Trophoblast cell (in vitro differentiated cells and primary cell): Measurements from ENCODE around the gene CDRT15.

Source experiments
- DNase-seq, 2 donors: peaks; one replicate each; pipeline ENCODE4 v3.0.0-alpha.2; 2016
- H2AFZ ChIP-seq: 2 replicates; pipeline ENCODE4 v1.6.1; 2013; ENCODE audit warnings: low read length, moderate library complexity, mild to moderate bottlenecking; ENCODE audit not compliant: insufficient read depth, poor library complexity
- H2AK5ac ChIP-seq: 2 replicates; pipeline ENCODE4 v1.6.1; 2013; ENCODE audit warnings: mild to moderate bottlenecking, low read length
- H2BK120ac ChIP-seq: 2 replicates; pipeline ENCODE4 v1.6.1; 2013; ENCODE audit warnings: low read length, mild to moderate bottlenecking, moderate library complexity; ENCODE audit not compliant: insufficient read depth, poor library complexity
- H2BK12ac ChIP-seq: 2 replicates; pipeline ENCODE4 v1.6.1; 2013; ENCODE audit warnings: mild to moderate bottlenecking, low read length, moderate library complexity
- H2BK5ac ChIP-seq: 2 replicates; pipeline ENCODE4 v1.6.1; 2013; ENCODE audit warnings: low read length, low read depth, moderate library complexity, mild to moderate bottlenecking; ENCODE audit not compliant: poor library complexity
- H3K14ac ChIP-seq: 2 replicates; pipeline ENCODE4 v1.6.1; 2013; ENCODE audit warnings: mild to moderate bottlenecking, low read length
- H3K18ac ChIP-seq: 2 replicates; pipeline ENCODE4 v1.6.1; 2013; ENCODE audit warnings: mild to moderate bottlenecking, low read length
- H3K23ac ChIP-seq: 2 replicates; pipeline ENCODE4 v1.6.1; 2013; ENCODE audit warnings: low read length
- H3K27ac ChIP-seq: 2 replicates; pipeline ENCODE4 v1.5.1; 2013; ENCODE audit warnings: low read depth, mild to moderate bottlenecking, inconsistent platforms, low read length, moderate library complexity
- H3K27me3 ChIP-seq: 2 replicates; pipeline ENCODE4 v1.6.1; 2013; ENCODE audit warnings: inconsistent platforms, mild to moderate bottlenecking, low read length, moderate library complexity; ENCODE audit not compliant: insufficient read depth
- H3K36me3 ChIP-seq, 2 experiments: 1 replicate in 1 of 2; 2 replicates in 1 of 2; pipeline ENCODE4 v1.6.1; 2013; ENCODE audit warnings: low read length in 2 of 2, mild to moderate bottlenecking in 2 of 2, moderate library complexity in 1 of 2; ENCODE audit not compliant: insufficient read depth in 2 of 2, control insufficient read depth in 1 of 2
- H3K4ac ChIP-seq: 2 replicates; pipeline ENCODE4 v1.6.1; 2013; ENCODE audit warnings: low read depth, mild to moderate bottlenecking, low read length, moderate library complexity
- H3K4me1 ChIP-seq, 2 experiments: 1 replicate in 1 of 2; 2 replicates in 1 of 2; pipeline ENCODE4 v1.6.1; 2013; ENCODE audit warnings: low read length in 2 of 2, mild to moderate bottlenecking in 2 of 2, moderate library complexity in 1 of 2; ENCODE audit not compliant: insufficient read depth in 2 of 2, control insufficient read depth in 1 of 2
- H3K4me2 ChIP-seq: 2 replicates; pipeline ENCODE4 v1.6.1; 2013; ENCODE audit warnings: inconsistent platforms, mild to moderate bottlenecking, low read length, moderate library complexity
- H3K4me3 ChIP-seq: 2 replicates; pipeline ENCODE4 v1.5.1; 2013; ENCODE audit warnings: mild to moderate bottlenecking, low read depth, low read length, inconsistent platforms
- H3K79me1 ChIP-seq: one replicate; pipeline ENCODE4 v1.6.1; 2013; ENCODE audit warnings: low read length
- H3K79me2 ChIP-seq: 2 replicates; pipeline ENCODE4 v1.6.1; 2013; ENCODE audit warnings: low read length, mild to moderate bottlenecking; ENCODE audit not compliant: control insufficient read depth, insufficient read depth, poor library complexity
- H3K9ac ChIP-seq: 2 replicates; pipeline ENCODE4 v1.6.1; 2013; ENCODE audit warnings: mild to moderate bottlenecking, low read length
- H3K9me3 ChIP-seq: 2 replicates; pipeline ENCODE4 v1.6.1; 2013; ENCODE audit warnings: low read depth, mild to moderate bottlenecking, control low read depth, inconsistent platforms, low read length; ENCODE audit not compliant: insufficient read depth
- H4K12ac ChIP-seq: 2 replicates; pipeline ENCODE4 v1.6.1; 2013; ENCODE audit warnings: low read depth, mild to moderate bottlenecking, low read length, moderate library complexity
- H4K8ac ChIP-seq: 2 replicates; pipeline ENCODE4 v1.6.1; 2013; ENCODE audit warnings: low read depth, mild to moderate bottlenecking, low read length, moderate library complexity
- H4K91ac ChIP-seq: one replicate; pipeline ENCODE4 v1.6.1; 2013; ENCODE audit warnings: low read depth, mild to moderate bottlenecking, low read length, moderate library complexity
- WGBS: extraction: QIAGEN DNeasy Blood & Tissue Kit; methylation state at CpG from one replicate; pipeline ENCODE4 v1.1.7; 2013; ENCODE audit warnings: missing lambda C conversion rate; ENCODE audit not compliant: insufficient read length, insufficient coverage; ENCODE audit errors: extremely low coverage; 5-methylcytosine and 5-hydroxymethylcytosine counted together

Gene CDRT15

GRCh38 chr17:14270508-14270907 lies 33.8 kb upstream of the CDRT15 start:
- H2AFZ ChIP-seq = no peak overlapping the region
- H3K4me1 ChIP-seq = no peaks in the 10 kb centered on the region
- H3K79me1 ChIP-seq = no peaks in the 10 kb centered on the region
- no peaks in the 10 kb centered on the region for H3K79me2 ChIP-seq
- H3K9me3 ChIP-seq = no peaks in the 10 kb centered on the region
- no peak overlapping the region for H3K4me3 ChIP-seq
- H3K27ac ChIP-seq = no peak overlapping the region
- no peak overlapping the region for H2BK5ac ChIP-seq
- no peak overlapping the region for H3K14ac ChIP-seq
- no peak overlapping the region for H2BK12ac ChIP-seq
- no peak overlapping the region for H4K91ac ChIP-seq
- no CpG with 5 or more reads among the region's 2 CpGs for WGBS
- no peak overlapping the region for H3K4ac ChIP-seq
- H4K8ac ChIP-seq = no peak overlapping the region
- H3K4me2 ChIP-seq = no peak overlapping the region
- H3K23ac ChIP-seq = no peak overlapping the region
- H3K18ac ChIP-seq = no peak overlapping the region
- no peaks in the 10 kb centered on the region for H3K27me3 ChIP-seq
- no peak overlapping the region for H2AK5ac ChIP-seq
- H2BK120ac ChIP-seq = no peak overlapping the region
- H3K36me3 ChIP-seq = no peaks in the 10 kb centered on the region
- no peak for DNase-seq
- H4K12ac ChIP-seq = no peak overlapping the region
- no peak overlapping the region for H3K9ac ChIP-seq

DNA sequence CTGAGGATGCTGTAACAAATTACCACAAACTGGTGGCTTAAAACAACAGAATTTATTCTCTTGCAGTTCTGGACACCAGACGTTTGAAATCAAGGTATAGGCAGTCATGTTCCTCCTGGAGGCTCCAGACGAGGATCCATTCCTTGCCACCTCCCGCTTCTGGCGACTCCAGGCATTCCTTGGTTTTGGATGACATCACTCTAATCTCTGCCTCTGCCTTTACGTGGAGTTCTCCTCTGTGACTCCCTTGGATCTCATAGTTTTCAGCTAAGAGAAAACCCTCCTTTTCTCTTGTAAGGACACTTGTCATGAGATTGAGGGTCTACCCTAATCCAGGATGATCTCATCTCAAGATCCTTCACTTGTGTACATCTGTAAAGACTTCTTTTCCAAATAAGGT lies 32.8 kb upstream of the CDRT15 start:
- no peak overlapping the region for H2BK120ac ChIP-seq
- no peak overlapping the region for H3K9ac ChIP-seq
- WGBS = no CpG with 5 or more reads among the region's 5 CpGs
- no peak overlapping the region for H4K12ac ChIP-seq
- H3K18ac ChIP-seq = no peak overlapping the region
- no peaks in the 10 kb centered on the region for H3K79me1 ChIP-seq
- H2BK5ac ChIP-seq = no peak overlapping the region
- no peaks in the 10 kb centered on the region for H3K27me3 ChIP-seq
- H2BK12ac ChIP-seq = no peak overlapping the region
- no peak overlapping the region for H3K4ac ChIP-seq
- no peak overlapping the region for H3K4me2 ChIP-seq
- no peaks in the 10 kb centered on the region for H3K4me1 ChIP-seq
- H4K91ac ChIP-seq = no peak overlapping the region
- no peak overlapping the region for H3K23ac ChIP-seq
- no peaks in the 10 kb centered on the region for H3K9me3 ChIP-seq
- H2AK5ac ChIP-seq = no peak overlapping the region
- no peak overlapping the region for H4K8ac ChIP-seq
- no peak overlapping the region for H3K14ac ChIP-seq
- H3K4me3 ChIP-seq = no peak overlapping the region
- H2AFZ ChIP-seq = no peak overlapping the region
- no peaks in the 10 kb centered on the region for H3K79me2 ChIP-seq
- no peak overlapping the region for H3K27ac ChIP-seq
- no peak for DNase-seq
- H3K36me3 ChIP-seq = no peaks in the 10 kb centered on the region

DNA sequence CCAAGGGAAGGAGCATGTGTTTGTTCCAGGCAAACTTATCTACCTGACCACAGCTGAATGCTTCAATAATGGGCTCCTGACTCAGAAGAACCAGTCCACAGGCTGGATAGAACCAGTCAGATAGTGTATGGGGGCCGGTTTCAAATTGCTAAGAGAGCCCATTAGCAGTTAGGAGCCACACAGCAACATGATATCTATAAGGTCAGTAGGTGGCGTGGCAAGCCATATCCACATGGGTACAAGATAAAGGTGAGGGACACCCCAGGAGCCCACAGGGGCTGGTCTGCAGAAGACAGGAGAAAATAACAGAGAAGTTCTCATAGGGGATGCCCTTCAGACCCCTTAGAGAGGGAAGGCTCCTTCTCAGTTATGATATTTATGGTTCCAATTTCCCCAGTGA lies 31.6 kb upstream of the CDRT15 start:
- no CpG with 5 or more reads among the region's 2 CpGs for WGBS
- no peak overlapping the region for H2BK120ac ChIP-seq

GRCh38 chr17:14261406-14261805 lies 24.7 kb upstream of the CDRT15 start:
- H3K9me3 ChIP-seq = no peaks in the 10 kb centered on the region
- no peaks in the 10 kb centered on the region for H3K4me1 ChIP-seq
- no peak overlapping the region for H3K9ac ChIP-seq
- no peak overlapping the region for H2BK5ac ChIP-seq
- H4K12ac ChIP-seq = no peak overlapping the region
- no peak for DNase-seq
- no peak overlapping the region for H4K8ac ChIP-seq
- no peak overlapping the region for H2BK120ac ChIP-seq
- H3K14ac ChIP-seq = no peak overlapping the region
- H3K4me3 ChIP-seq = no peak overlapping the region
- H3K36me3 ChIP-seq = no peaks in the 10 kb centered on the region
- no peak overlapping the region for H3K4me2 ChIP-seq
- no peak overlapping the region for H3K18ac ChIP-seq
- H3K79me1 ChIP-seq = no peaks in the 10 kb centered on the region
- no peak overlapping the region for H3K27ac ChIP-seq
- no CpG with 5 or more reads among the region's 5 CpGs for WGBS
- H3K23ac ChIP-seq = no peak overlapping the region
- H2AFZ ChIP-seq = no peak overlapping the region
- no peak overlapping the region for H2BK12ac ChIP-seq
- H3K27me3 ChIP-seq = no peaks in the 10 kb centered on the region
- no peak overlapping the region for H4K91ac ChIP-seq
- H2AK5ac ChIP-seq = no peak overlapping the region
- H3K79me2 ChIP-seq = no peaks in the 10 kb centered on the region
- no peak overlapping the region for H3K4ac ChIP-seq

More for the DNA sequence above, 31.6 kb upstream of the CDRT15 start:
- H3K4me3 ChIP-seq = no peak overlapping the region
- no peak overlapping the region for H4K8ac ChIP-seq
- H4K12ac ChIP-seq = no peak overlapping the region
- no peak overlapping the region for H2BK12ac ChIP-seq
- no peaks in the 10 kb centered on the region for H3K36me3 ChIP-seq
- H2AFZ ChIP-seq = no peak overlapping the region
- H3K23ac ChIP-seq = no peak overlapping the region
- no peak overlapping the region for H4K91ac ChIP-seq
- no peak overlapping the region for H3K27ac ChIP-seq
- H3K79me1 ChIP-seq = no peaks in the 10 kb centered on the region
- no peak overlapping the region for H3K18ac ChIP-seq
- no peak overlapping the region for H3K14ac ChIP-seq
- no peaks in the 10 kb centered on the region for H3K79me2 ChIP-seq
- no peaks in the 10 kb centered on the region for H3K4me1 ChIP-seq
- no peak overlapping the region for H3K4ac ChIP-seq
- no peaks in the 10 kb centered on the region for H3K9me3 ChIP-seq
- H3K4me2 ChIP-seq = no peak overlapping the region
- H3K27me3 ChIP-seq = no peaks in the 10 kb centered on the region
- H3K9ac ChIP-seq = no peak overlapping the region
- H2AK5ac ChIP-seq = no peak overlapping the region
- DNase-seq = no peak
- H2BK5ac ChIP-seq = no peak overlapping the region
